ENCODE data around the gene ZNF518B. TPM values are rescaled to one million over a fixed set of nuclear protein-coding genes. Genes with fewer than 3 reads are reported as not detected.

Gene ZNF518B
- total RNA-seq, 1 experiment from 2014 or later: 38.7 TPM

- H3K4me3 ChIP-seq (replicated peaks in 1 of 2; ENCODE audit: low read depth in 1 of 2, low read length in 2 of 2): no peak overlapping the region
- no peaks in the 10 kb centered on the region for H3K36me3 ChIP-seq (ENCODE audit: control insufficient read depth in 1 of 2, insufficient read depth in 2 of 2, low read length in 2 of 2)
- ATAC-seq (no peak), DNase-seq (ENCODE audit: low read depth, low spot score) (no peak)
- ChIA-PET CTCF (no interaction called here), RAD21 (ENCODE audit: low non-redundant PET in 1 of 2, low total read pairs in 2 of 2, uncharacterized antibody in 2 of 2, unreplicated experiment in 2 of 2) (interaction anchor here in 1 of 2 experiments (0.6 kb wide), 1 partner anchor 190 kb away, joined by 3 read pairs; no protein-coding TSS in a partner anchor), POLR2A (no interaction called here)
- no peaks in the 10 kb centered on the region for H4K20me1 ChIP-seq (ENCODE audit: insufficient read depth)
- no peak for TF ChIP-seq TCF7L2 (IDR thresholded peaks at IDR 0.05; ENCODE audit: borderline replicate concordance, extremely low read depth, insufficient read depth, insufficient read length)
- TF ChIP-seq EZH2phosphoT487 (IDR thresholded peaks at IDR 0.05; ENCODE audit: borderline replicate concordance): no peak
- TF ChIP-seq, protein P1, sequence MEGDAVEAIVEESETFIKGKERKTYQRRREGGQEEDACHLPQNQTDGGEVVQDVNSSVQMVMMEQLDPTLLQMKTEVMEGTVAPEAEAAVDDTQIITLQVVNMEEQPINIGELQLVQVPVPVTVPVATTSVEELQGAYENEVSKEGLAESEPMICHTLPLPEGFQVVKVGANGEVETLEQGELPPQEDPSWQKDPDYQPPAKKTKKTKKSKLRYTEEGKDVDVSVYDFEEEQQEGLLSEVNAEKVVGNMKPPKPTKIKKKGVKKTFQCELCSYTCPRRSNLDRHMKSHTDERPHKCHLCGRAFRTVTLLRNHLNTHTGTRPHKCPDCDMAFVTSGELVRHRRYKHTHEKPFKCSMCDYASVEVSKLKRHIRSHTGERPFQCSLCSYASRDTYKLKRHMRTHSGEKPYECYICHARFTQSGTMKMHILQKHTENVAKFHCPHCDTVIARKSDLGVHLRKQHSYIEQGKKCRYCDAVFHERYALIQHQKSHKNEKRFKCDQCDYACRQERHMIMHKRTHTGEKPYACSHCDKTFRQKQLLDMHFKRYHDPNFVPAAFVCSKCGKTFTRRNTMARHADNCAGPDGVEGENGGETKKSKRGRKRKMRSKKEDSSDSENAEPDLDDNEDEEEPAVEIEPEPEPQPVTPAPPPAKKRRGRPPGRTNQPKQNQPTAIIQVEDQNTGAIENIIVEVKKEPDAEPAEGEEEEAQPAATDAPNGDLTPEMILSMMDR (IDR thresholded peaks at IDR 0.05 in 2 of 3, conservative IDR thresholded peaks at IDR 0.05 in 1 of 3; ENCODE audit: borderline replicate concordance in 1 of 3, insufficient read depth in 1 of 3, low read depth in 2 of 3, low read length in 2 of 3): no peak
- TF ChIP-seq YY1 (IDR thresholded peaks at IDR 0.05; ENCODE audit: extremely low read depth, insufficient replicate concordance, low read depth, low read length): no peak
- TF ChIP-seq EZH2 (IDR thresholded peaks at IDR 0.05): no peak
- TF ChIP-seq SP1 (IDR thresholded peaks at IDR 0.05; ENCODE audit: low read depth): no peak
- no peak for TF ChIP-seq RAD21 (IDR thresholded peaks at IDR 0.05; ENCODE audit: low read depth)
- TF ChIP-seq EGR1 (IDR thresholded peaks at IDR 0.05; ENCODE audit: low read depth): no peak
- TF ChIP-seq CEBPB (IDR thresholded peaks at IDR 0.05; ENCODE audit: low read depth): no peak
- no peak for TF ChIP-seq FOSL1 (IDR thresholded peaks at IDR 0.05; ENCODE audit: low read depth)
- no peaks in the 10 kb centered on the region for H3K4me1 ChIP-seq (ENCODE audit: control insufficient read depth in 1 of 2, insufficient read depth in 2 of 2, low read length in 2 of 2)
- BruUV-seq (replicated peaks): no TSS peak
- H3K27ac ChIP-seq (ENCODE audit: low read depth, low read length): no peak overlapping the region
- no peaks in the 10 kb centered on the region for H3K9me2 ChIP-seq (ENCODE audit: insufficient read depth)
- no peaks in the 10 kb centered on the region for H3K27me3 ChIP-seq (ENCODE audit: insufficient read depth, low read length)
- intact Hi-C loops (cut with micrococcal nuclease): no loop called here
- H2AFZ ChIP-seq (ENCODE audit: low read depth, low read length, poor library complexity, severe bottlenecking): no peak overlapping the region
- H3K9ac ChIP-seq (ENCODE audit: low read length): no peak overlapping the region
- H3K4me2 ChIP-seq (ENCODE audit: low read length): no peak overlapping the region
- no peaks in the 10 kb centered on the region for H3K9me3 ChIP-seq (ENCODE audit: control insufficient read depth in 1 of 2, insufficient read depth in 1 of 2, low read depth in 1 of 2, low read length in 2 of 2)
- H3K79me2 ChIP-seq (ENCODE audit: insufficient read depth, low read length): no peaks in the 10 kb centered on the region
These were observed 21.4 kb upstream of the ZNF518B start for GRCh38 chr4:10478621-10479020.
